GM19438 (cell line): ENCODE data around the gene FBXO31.

Source experiments
- ATAC-seq: cut with Tn5 transposase; IDR thresholded peaks from one replicate; pipeline ENCODE4 v1.9.1; 2021; ENCODE audit warnings: low read depth; ENCODE audit not compliant: unreplicated experiment

Gene FBXO31

GRCh38 chr16:87316923-87317749 lies 66.4 kb downstream of the FBXO31 start, which contains the start of gene C16orf95:
TSS of gene C16orf95 (minus strand) at chr16:87317392. CDS start at chr16:87317242, 150 bp downstream.
- ATAC-seq = peak; percentile 90

- no peak for ATAC-seq
Measured at GRCh38 chr16:87316450-87316922, 67.1 kb downstream of the FBXO31 start.

GRCh38 chr16:87314990-87315420 lies 68.6 kb downstream of the FBXO31 start:
- no peak for ATAC-seq

- ATAC-seq = no peak
Measured at GRCh38 chr16:87312008-87312407, 71.6 kb downstream of the FBXO31 start.

- ATAC-seq = no peak
Measured at GRCh38 chr16:87311387-87311786, 72.2 kb downstream of the FBXO31 start.

GRCh38 chr16:87310610-87311009 lies 73.0 kb downstream of the FBXO31 start:
- no peak for ATAC-seq

- no peak for ATAC-seq
Measured at GRCh38 chr16:87309620-87310525, 73.7 kb downstream of the FBXO31 start.

GRCh38 chr16:87308826-87309225 lies 74.8 kb downstream of the FBXO31 start:
- no peak for ATAC-seq

- ATAC-seq = no peak
Measured at GRCh38 chr16:87306516-87306915, 77.1 kb downstream of the FBXO31 start.

GRCh38 chr16:87305505-87306391 lies 77.8 kb downstream of the FBXO31 start:
- no peak for ATAC-seq

GRCh38 chr16:87304951-87305350 lies 78.6 kb downstream of the FBXO31 start:
- ATAC-seq = no peak

- ATAC-seq = no peak
Measured at GRCh38 chr16:87303962-87304521, 79.5 kb downstream of the FBXO31 start.

GRCh38 chr16:87303431-87303930 lies 80.1 kb downstream of the FBXO31 start:
- no peak for ATAC-seq

GRCh38 chr16:87298857-87299465 lies 84.6 kb downstream of the FBXO31 start:
- no peak for ATAC-seq

GRCh38 chr16:87297918-87298631 lies 85.5 kb downstream of the FBXO31 start:
- no peak for ATAC-seq

- no peak for ATAC-seq
Measured at GRCh38 chr16:87297407-87297806, 86.2 kb downstream of the FBXO31 start.

- no peak for ATAC-seq
Measured at GRCh38 chr16:87295661-87296531, 87.7 kb downstream of the FBXO31 start.

GRCh38 chr16:87295259-87295658 lies 88.3 kb downstream of the FBXO31 start:
- ATAC-seq = no peak
